H9 (cell line): ENCODE data around the gene PRAC2. TPM values are rescaled to one million over a fixed set of nuclear protein-coding genes. Genes with fewer than 3 reads are reported as not detected.

Source experiments
- DNase-seq: peaks from one replicate; pipeline ENCODE4 v3.0.0-alpha.2; 2017
- H2AFZ ChIP-seq: one replicate; pipeline ENCODE4 v1.6.1; 2013; ENCODE audit warnings: mild to moderate bottlenecking, low read length, control low read depth, moderate library complexity
- H2AK5ac ChIP-seq: 2 replicates; pipeline ENCODE4 v1.6.1; 2013; ENCODE audit warnings: low read length, control low read depth, mixed read lengths; ENCODE audit not compliant: insufficient read length
- H2BK120ac ChIP-seq: one replicate; pipeline ENCODE4 v1.6.1; 2013; ENCODE audit warnings: low read depth, mild to moderate bottlenecking, low read length, control low read depth, inconsistent platforms; ENCODE audit not compliant: poor library complexity, severe bottlenecking
- H2BK12ac ChIP-seq: 2 replicates; pipeline ENCODE4 v1.6.1; 2013; ENCODE audit warnings: low read length, control low read depth, mixed read lengths, low read depth; ENCODE audit not compliant: insufficient read length
- H2BK15ac ChIP-seq: 2 replicates; pipeline ENCODE4 v1.6.1; 2013; ENCODE audit warnings: low read depth, low read length, control low read depth
- H2BK20ac ChIP-seq: one replicate; pipeline ENCODE4 v1.6.1; 2013; ENCODE audit warnings: low read depth, mild to moderate bottlenecking, low read length, control low read depth, inconsistent platforms; ENCODE audit not compliant: poor library complexity, severe bottlenecking
- H2BK5ac ChIP-seq: 2 replicates; pipeline ENCODE4 v1.6.1; 2013; ENCODE audit warnings: low read length, control low read depth, mixed read lengths; ENCODE audit not compliant: insufficient read length
- H3K14ac ChIP-seq: 2 replicates; pipeline ENCODE4 v1.6.1; 2013; ENCODE audit warnings: low read length, control low read depth; ENCODE audit not compliant: insufficient read depth
- H3K18ac ChIP-seq: 2 replicates; pipeline ENCODE4 v1.6.1; 2013; ENCODE audit warnings: low read depth, mild to moderate bottlenecking, mixed read lengths, low read length, control low read depth; ENCODE audit not compliant: insufficient read length
- H3K23ac ChIP-seq: 2 replicates; pipeline ENCODE4 v1.6.1; 2013; ENCODE audit warnings: low read length, control low read depth, mixed read lengths, low read depth; ENCODE audit not compliant: insufficient read length
- H3K23me2 ChIP-seq: 2 replicates; pipeline ENCODE4 v1.6.1; 2013; ENCODE audit warnings: low read depth, mild to moderate bottlenecking, mixed read lengths, low read length, control low read depth; ENCODE audit not compliant: insufficient read length, poor library complexity, severe bottlenecking
- H3K27ac ChIP-seq: 2 replicates; pipeline ENCODE4 v1.5.1; 2013; ENCODE audit warnings: low read length, control low read depth, mixed read lengths, low read depth; ENCODE audit not compliant: insufficient read length
- H3K27me3 ChIP-seq: 2 replicates; pipeline ENCODE4 v1.6.1; 2013; ENCODE audit warnings: low read length, control low read depth, inconsistent platforms; ENCODE audit not compliant: insufficient read depth
- H3K4ac ChIP-seq: 2 replicates; pipeline ENCODE4 v1.6.1; 2013; ENCODE audit warnings: low read depth, mild to moderate bottlenecking, control low read depth, inconsistent platforms, low read length, moderate library complexity
- H3K4me1 ChIP-seq: 2 replicates; pipeline ENCODE4 v1.6.1; 2013; ENCODE audit warnings: low read length, control low read depth, inconsistent platforms; ENCODE audit not compliant: insufficient read depth
- H3K4me2 ChIP-seq: 2 replicates; pipeline ENCODE4 v1.6.1; 2013; ENCODE audit warnings: low read length, control low read depth, mixed read lengths; ENCODE audit not compliant: insufficient read length, insufficient read depth
- H3K56ac ChIP-seq: 2 replicates; pipeline ENCODE4 v1.6.1; 2013; ENCODE audit warnings: low read depth, mild to moderate bottlenecking, mixed read lengths, low read length, control low read depth; ENCODE audit not compliant: insufficient read length
- H3K79me1 ChIP-seq: 2 replicates; pipeline ENCODE4 v1.6.1; 2013; ENCODE audit warnings: low read depth, mild to moderate bottlenecking, moderate library complexity, low read length, control low read depth, inconsistent platforms; ENCODE audit not compliant: insufficient read depth, poor library complexity, severe bottlenecking
- H3K79me2 ChIP-seq: 2 replicates; pipeline ENCODE4 v1.6.1; 2013; ENCODE audit warnings: low read length, control low read depth, inconsistent platforms; ENCODE audit not compliant: insufficient read depth
- H3K9ac ChIP-seq: 2 replicates; pipeline ENCODE4 v1.6.1; 2013; ENCODE audit warnings: low read length, control low read depth, mixed read lengths; ENCODE audit not compliant: insufficient read length; ENCODE audit errors: extremely low read depth
- H3K9me3 ChIP-seq: one replicate; pipeline ENCODE4 v1.6.1; 2013; ENCODE audit warnings: low read depth, low read length, inconsistent platforms; ENCODE audit not compliant: control insufficient read depth
- H3T11ph ChIP-seq: one replicate; pipeline ENCODE4 v1.6.1; 2013; ENCODE audit warnings: mild to moderate bottlenecking, low read length, control low read depth, inconsistent platforms
- H4K20me1 ChIP-seq: one replicate; pipeline ENCODE4 v1.6.1; 2013; ENCODE audit not compliant: control insufficient read depth, insufficient read length, insufficient read depth
- H4K5ac ChIP-seq: 2 replicates; pipeline ENCODE4 v1.6.1; 2013; ENCODE audit warnings: low read depth, mild to moderate bottlenecking, mixed read lengths, low read length, control low read depth; ENCODE audit not compliant: insufficient read length
- H4K8ac ChIP-seq: replicated peaks from 2 replicates; pipeline ENCODE4 v1.6.1; 2013; ENCODE audit warnings: low read length, control low read depth, mixed read lengths, low read depth; ENCODE audit not compliant: insufficient read length
- H4K91ac ChIP-seq: 2 replicates; pipeline ENCODE4 v1.6.1; 2013; ENCODE audit warnings: low read depth, mild to moderate bottlenecking, moderate library complexity, mixed read lengths, low read length, control low read depth; ENCODE audit not compliant: insufficient read length
- H3K27ac Mint-ChIP-seq, 3 experiments: 2 replicates in 2 of 3; 3 replicates in 1 of 3; pipeline ENCODE4 v1.8.0; 2020 to 2021; ENCODE audit warnings: mixed read lengths in 3 of 3, mild to moderate bottlenecking in 1 of 3, moderate library complexity in 1 of 3
- H3K27me3 Mint-ChIP-seq: 2 replicates; pipeline ENCODE4 v1.8.0; 2021; ENCODE audit warnings: low read depth, mild to moderate bottlenecking, moderate library complexity, mixed read lengths
- H3K36me3 Mint-ChIP-seq, 3 experiments: 2 replicates in 2 of 3; 3 replicates in 1 of 3; pipeline ENCODE4 v1.8.0; 2020 to 2021; ENCODE audit warnings: low read depth in 3 of 3, mixed read lengths in 3 of 3; ENCODE audit not compliant: insufficient read depth in 1 of 3
- H3K4me1 Mint-ChIP-seq, 2 experiments: 2 replicates each; pipeline ENCODE4 v1.8.0; 2020; ENCODE audit warnings: mixed read lengths in 2 of 2
- H3K4me3 Mint-ChIP-seq, 2 experiments: 2 replicates in 1 of 2; 3 replicates in 1 of 2; pipeline ENCODE4 v1.8.0; 2020 to 2021; ENCODE audit warnings: mild to moderate bottlenecking in 2 of 2, mixed read lengths in 2 of 2, moderate library complexity in 1 of 2
- H3K9me3 Mint-ChIP-seq, 2 experiments: 2 replicates in 1 of 2; 3 replicates in 1 of 2; pipeline ENCODE4 v1.8.0; 2020; ENCODE audit warnings: mild to moderate bottlenecking in 2 of 2, mixed read lengths in 2 of 2, moderate library complexity in 1 of 2
- CTCF ChIP-seq: fragments of 200-600 bp; sonication (generic); conservative IDR thresholded peaks from 3 replicates; pipeline ENCODE4 v1.8.0; 2021; ENCODE audit warnings: antibody characterized with exemption, mild to moderate bottlenecking
- WGBS: extraction: QIAGEN DNeasy Blood & Tissue Kit; methylation state at CpG from one replicate; pipeline ENCODE4 v1.1.7; 2013; ENCODE audit warnings: missing lambda C conversion rate, low lambda C conversion rate, mixed read lengths; ENCODE audit not compliant: insufficient read length; ENCODE audit errors: extremely low coverage; 5-methylcytosine and 5-hydroxymethylcytosine counted together
- total RNA-seq: library from RNA; stranded (reverse); gene quantifications from 2 replicates; pipeline ENCODE4 v1.2.1, GENCODE V29; 2021

Gene PRAC2
- total RNA-seq, 1 experiment from 2014 or later: not detected

GRCh38 chr17:48769009-48769675, 46.2 kb downstream of the PRAC2 start:
- Histone ChIP-seq H3K56ac (no peak overlapping the region), H3K18ac (no peak overlapping the region), H4K8ac (no peak overlapping the region), H3K23me2 (no peaks in the 10 kb centered on the region), H3K4ac (no peak overlapping the region), H2AK5ac (no peak overlapping the region), H2BK120ac (no peak overlapping the region), H3K23ac (no peak overlapping the region), H4K91ac (no peak overlapping the region), H3K79me1 (no peaks in the 10 kb centered on the region), H3T11ph (no peak overlapping the region), H2BK20ac (no peak overlapping the region), H4K20me1 (no peaks in the 10 kb centered on the region), H3K27me3 (no peaks in the 10 kb centered on the region; the same call in 1 of the 2 replicates), H3K9ac (no peak overlapping the region), H3K79me2 (no peaks in the 10 kb centered on the region), H4K5ac (no peak overlapping the region), H3K14ac (no peak overlapping the region), H2BK5ac (no peak overlapping the region), H3K4me2 (no peak overlapping the region), H2BK15ac (no peak overlapping the region), H3K27ac (no peak overlapping the region), H3K9me3 (no peaks in the 10 kb centered on the region), H2AFZ (no peak overlapping the region), H2BK12ac (no peak overlapping the region), H3K4me1 (no peaks in the 10 kb centered on the region)
- no peaks in the 10 kb centered on the region for H3K4me1 Mint-ChIP-seq
- DNase-seq: no peak
- TF ChIP-seq CTCF: no peak
- H3K36me3 Mint-ChIP-seq: no peaks in the 10 kb centered on the region
- no CpG with 5 or more reads among the region's 5 CpGs for WGBS
- no peaks in the 10 kb centered on the region for H3K9me3 Mint-ChIP-seq
- no peak overlapping the region for H3K4me3 Mint-ChIP-seq
- no peak overlapping the region for H3K27ac Mint-ChIP-seq
- peaks cover 84% of the 10 kb centered on the region for H3K27me3 Mint-ChIP-seq
